ENCODE results near the gene ACOX3.

Gene ACOX3

DNA sequence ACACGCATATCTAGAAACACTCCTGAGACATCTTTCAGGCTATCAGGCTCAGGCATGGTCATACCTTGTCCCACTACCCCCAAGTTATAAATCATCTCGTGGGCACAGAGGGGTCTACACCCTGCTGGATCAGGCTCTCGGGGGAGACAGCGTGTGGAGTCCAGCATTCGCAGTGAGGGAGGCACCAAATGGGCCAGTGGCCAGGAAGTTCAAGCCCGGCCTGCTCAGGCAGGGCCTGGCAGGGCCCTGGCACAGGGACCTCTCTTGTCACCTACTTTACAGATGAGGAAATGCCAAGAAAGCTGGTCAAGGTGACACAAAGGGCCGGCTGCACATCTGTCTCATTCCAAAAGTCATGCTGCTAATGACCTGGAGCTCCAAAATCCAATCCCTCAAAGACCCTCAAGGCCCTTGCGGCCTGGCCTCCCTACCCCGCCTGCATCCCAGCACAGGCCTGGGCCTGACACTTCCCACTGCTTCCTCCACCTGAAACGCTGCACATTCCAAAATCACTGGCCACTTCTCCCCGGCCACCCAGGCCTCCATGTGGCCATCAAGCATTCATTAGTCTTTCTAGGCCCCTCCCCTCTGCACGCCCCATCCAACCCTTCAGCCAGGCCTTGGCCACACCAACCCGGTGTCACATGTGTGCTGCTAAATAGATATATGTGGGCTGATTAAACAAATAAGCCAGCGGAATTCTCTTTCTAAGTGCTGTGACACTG, 35.6 kb downstream of the ACOX3 start:
- DNase-seq (ENCODE audit: low read depth in 3 of 3), result no peak

DNA sequence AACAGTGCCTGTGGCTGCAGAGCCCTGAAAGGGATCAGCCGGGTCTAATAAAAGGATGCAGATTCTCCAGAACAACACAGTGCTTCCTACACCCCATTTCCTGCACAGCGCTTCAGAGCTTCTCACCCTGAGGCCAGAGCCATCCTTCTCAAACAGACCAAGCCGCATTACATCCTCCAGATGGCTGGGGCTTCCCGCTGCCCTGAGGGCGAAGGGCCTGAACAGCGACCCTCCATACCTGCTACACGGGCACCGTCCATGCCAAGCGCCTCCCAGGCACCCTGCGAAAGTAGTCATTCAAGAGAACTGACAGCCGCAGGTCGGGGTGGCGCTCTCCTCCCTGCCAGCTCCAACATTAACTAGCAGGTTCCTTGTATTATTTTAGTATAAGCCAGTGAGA, 36.5 kb downstream of the ACOX3 start:
- no peak for DNase-seq (ENCODE audit: low read depth in 3 of 3)

DNA sequence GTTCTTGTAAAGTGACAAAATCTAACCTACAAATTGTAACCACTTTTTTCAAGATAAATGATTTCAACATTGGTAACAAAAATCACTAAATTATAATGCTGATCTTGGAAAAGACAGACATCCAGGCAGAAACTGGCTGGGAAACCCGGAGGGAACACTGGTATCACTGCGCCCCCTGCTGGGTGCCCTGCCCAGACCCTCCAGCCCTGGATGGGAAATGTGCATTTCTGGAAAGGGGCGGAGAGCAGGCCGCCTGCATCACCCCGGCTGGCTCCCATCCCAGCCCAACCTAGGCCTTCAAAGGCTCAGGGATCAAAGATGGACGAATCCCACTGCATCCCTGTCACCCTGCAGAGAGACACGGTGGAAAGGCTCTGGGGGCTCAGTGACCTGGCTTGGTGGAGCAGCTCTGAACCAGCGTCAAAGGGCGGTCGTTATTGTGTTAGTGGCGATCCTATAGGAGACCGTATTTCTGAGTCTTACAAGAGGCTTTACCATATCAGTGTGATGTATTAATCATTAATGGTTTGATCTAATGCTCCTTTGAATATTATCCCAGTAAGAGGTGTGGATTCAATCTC, 37.3 kb downstream of the ACOX3 start:
- peak in 2 of 3 experiments; percentile 23 to 33 for DNase-seq (ENCODE audit: low read depth in 3 of 3)

DNA sequence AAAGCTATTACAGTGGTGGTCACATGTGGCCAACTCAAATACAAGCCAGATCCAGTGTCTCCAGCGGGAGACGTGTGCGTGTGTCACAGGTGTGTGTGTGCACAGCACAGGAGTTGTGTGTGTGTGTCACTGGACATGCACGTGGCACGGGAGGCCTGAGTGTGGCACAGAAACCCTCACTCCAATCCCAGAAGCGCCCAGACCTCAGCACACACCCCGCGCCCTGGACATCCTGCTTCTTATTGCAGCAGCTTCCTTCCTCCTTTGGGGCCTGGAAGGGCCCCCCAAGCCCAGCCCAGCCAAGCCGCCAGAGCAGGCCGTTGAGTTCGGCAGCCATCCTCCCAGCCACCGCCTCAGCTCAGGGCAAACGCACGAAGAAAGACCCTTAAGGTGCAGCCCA, 37.9 kb downstream of the ACOX3 start:
- DNase-seq (ENCODE audit: low read depth in 3 of 3), result no peak

DNA sequence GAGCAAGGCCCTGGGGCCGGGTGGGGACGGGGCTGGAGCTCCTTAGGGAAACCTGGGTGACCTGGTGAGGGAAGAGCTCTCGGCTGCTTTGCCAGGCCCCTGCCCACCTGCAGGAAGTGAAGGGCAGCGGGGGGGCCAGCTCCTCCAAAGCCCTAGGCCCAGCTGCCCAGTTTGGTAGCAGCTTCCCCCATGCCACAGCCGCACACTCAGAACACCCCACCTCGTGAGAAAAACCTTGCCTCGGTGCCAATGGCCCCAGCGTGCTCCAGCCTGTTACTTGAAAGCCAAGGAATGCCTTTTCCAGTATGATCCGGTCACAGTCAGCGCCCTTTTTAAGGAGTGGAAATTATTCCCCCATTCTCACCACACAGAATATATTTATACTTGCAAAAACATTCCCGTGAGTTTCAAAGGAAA, 38.3 kb downstream of the ACOX3 start:
- no peak for DNase-seq (ENCODE audit: low read depth in 3 of 3)

DNA sequence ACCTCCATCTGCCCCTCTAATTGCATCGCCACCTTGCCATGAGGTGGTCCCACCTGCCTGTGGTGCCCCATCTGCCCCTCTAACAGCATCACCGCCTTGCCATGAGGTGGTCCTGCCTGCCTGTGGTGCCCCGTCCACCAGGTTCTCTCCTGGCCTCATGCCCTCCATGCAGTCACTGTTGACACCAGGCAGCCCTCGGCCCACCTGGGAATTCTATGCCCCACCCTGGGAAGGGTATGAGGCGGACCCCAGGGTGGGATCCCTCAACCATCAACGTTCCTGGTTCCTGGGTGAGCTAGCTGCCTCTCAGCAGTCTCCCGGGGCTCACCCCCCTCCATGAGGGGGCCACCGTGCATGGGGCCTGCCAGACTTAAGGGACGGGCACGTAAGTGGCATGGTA, 38.9 kb downstream of the ACOX3 start:
- DNase-seq (ENCODE audit: low read depth in 3 of 3), result no peak

DNA sequence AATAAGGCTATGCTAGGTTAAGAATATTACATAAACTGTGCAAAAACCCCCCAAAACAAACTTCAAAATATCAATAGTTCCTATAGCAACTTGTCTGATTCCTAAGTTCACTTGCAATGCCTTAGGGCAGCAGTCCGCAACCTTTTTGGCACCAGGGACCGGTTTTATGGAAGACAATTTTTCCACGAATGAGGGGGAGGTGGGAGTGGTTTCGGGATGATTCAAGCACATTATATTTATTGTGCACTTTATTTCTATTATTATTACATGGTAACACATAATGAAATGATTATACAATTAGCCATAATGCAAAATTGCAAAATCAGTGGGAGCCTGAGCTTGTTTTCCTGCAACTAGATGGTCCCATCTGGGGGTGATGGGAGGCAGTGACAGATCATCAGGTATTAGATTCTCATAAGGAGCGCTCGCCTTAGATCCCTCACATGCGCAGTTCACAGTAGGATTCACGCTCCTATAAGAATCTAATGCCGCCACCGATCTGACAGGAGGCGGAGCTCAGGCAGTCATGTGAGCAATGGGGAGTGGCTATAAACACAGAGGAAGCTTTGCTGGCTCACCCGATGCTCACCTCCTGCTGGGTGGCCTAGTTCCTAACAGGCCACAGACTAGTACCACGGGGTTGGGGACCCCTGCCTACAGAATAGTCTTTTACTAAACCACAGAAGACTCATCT, 39.7 kb downstream of the ACOX3 start:
- no peak for DNase-seq (ENCODE audit: low read depth in 3 of 3)

DNA sequence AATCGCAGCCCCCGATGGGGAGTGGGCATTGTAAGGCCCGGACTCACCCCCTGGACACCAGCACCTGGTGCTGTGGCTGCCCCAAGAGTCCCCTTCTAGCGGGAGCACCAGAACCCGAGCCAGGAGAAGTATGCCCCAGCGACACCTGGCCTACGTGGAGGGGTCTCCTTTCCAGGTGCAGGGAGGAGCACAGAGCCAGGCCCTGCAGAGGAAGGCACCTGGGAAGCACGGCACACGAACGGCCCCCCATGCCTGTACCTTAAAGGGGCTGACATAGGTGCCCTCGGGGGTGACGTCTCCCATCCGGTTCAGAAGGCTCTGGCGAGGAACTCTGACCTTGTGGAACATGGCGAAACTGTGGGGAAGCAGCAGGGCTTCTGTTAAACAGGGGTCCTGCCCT, 41.2 kb downstream of the ACOX3 start:
- no peak for DNase-seq (ENCODE audit: low read depth in 3 of 3)

DNA sequence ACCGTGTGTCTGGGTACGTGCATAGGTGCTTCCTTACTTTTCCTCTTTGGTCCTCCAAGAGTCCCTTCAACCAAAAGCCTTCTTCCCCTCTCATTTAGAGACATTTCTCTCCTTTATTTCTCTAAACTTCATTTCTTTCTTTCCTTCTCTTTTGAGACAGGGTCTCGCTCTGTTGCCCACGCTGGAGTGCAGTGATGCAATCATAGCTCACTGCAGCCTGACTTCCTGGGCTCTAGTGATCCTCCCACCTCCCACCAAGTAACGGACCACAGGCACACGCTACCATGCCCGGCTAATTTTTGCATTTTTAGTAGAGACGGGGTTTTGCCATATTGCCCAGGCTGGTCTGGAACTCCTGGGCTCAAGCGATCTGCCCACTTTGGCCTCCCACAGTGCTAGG, 42.2 kb downstream of the ACOX3 start:
- no peak for DNase-seq (ENCODE audit: low read depth in 3 of 3)

DNA sequence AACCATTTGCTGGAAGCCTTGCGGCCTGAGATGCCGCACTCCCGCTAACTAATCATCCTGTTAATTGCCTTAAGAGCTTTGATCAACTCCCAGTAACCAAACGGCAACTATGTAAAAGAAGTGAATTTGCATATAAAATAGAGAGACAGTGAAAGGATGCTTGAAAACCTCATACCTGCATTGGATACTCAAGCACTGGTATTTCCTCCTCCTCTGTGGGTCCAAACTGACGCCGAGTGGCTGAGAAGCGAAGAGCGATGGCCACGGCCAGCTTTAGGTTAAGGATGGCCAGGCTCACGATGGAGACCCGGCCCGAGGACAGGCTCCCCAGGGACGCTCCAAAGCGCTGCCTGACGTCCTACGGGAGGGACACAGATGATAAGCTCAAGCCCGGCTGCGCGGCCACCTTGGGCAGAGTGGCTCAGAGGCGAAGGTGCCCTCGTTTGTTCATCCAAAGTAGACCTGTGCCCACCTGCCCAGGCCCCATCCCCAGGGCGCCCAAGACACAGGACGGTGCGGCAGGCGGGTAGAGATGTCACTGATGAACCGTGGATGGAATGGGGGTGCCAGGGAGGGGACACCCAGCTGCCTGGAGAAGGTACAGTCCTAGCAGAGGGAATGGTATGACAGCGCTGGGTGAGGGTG, 43.6 kb downstream of the ACOX3 start:
- no peak for DNase-seq (ENCODE audit: low read depth in 3 of 3)

DNA sequence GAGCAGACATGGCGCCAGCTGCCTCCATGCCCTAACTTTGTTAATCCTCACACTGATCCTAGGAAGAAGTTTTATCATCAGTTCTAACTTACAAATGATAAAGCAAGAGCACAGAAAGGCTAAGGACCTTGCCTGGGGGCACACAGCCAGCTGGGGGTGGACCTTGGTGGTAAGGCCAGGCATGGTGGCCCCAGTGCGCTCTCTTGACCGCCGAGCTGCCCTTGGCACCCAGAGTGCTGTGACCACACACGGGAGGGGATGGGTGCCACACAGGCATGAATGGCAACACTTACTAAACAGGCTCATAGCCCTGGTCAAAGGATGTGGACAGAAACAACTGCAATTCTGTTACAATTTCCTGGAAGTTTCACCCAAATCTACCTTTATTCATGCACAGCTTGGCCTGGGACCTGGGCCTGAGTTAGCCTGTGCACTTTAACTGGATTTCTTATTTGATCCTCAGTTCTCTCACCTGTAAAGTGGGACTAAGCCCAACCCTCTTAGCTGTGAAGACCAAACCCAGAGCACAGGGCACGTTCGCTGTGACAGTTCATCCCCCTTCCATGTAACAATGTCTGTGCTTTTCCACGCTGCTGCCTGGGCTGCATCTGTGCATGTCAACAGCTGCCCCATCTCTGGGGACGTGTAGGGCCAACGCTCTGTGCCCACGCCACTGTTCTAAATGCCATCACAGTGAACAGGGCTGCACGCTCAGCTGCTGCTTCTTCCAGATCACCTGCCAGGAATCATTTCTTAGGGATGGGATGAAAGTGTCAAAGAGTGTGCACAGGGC, 44.8 kb downstream of the ACOX3 start:
- DNase-seq (ENCODE audit: low read depth in 3 of 3), result no peak

DNA sequence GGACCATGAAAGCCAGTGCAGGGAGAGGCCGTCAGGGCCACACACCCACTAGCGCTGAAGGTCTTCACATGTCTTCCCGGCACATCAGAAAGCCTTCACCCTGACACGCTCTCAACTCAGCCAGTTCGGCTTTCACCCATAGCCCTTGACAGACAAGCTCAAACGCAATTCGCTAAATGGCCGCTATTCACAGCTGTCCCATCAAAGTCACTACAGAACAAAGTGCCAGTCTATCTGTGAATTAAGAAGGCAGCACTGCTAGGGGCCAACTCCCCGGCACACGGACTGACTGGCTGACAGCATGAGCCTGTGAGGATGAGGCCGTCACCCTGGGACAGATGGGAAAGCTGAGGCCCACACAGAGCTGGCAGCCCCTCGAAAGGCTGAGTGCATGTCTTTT, 45.7 kb downstream of the ACOX3 start:
- no peak for DNase-seq (ENCODE audit: low read depth in 3 of 3)

DNA sequence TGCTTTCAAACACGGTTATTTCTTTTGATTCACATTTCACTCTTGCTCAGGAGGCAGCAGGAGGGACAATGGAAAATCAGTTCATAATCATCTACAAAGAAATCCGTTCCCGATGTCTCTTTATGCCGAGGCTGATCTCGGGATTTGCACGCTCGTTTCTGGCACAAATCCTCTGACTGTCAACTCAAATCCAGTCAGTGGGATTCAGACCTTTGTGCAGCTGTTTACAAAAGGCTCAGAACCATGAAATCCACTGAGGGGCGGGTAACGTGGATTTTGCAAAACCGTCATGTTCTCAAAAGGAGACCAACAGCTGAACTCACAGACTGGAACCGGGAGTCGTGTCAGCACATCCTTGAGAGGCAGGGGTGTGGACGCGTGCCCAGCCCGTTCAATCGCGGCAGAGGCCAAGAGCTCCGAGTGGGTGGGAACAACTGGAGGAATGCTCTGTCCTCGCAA, 46.4 kb downstream of the ACOX3 start:
- DNase-seq (ENCODE audit: low read depth in 3 of 3), result no peak

DNA sequence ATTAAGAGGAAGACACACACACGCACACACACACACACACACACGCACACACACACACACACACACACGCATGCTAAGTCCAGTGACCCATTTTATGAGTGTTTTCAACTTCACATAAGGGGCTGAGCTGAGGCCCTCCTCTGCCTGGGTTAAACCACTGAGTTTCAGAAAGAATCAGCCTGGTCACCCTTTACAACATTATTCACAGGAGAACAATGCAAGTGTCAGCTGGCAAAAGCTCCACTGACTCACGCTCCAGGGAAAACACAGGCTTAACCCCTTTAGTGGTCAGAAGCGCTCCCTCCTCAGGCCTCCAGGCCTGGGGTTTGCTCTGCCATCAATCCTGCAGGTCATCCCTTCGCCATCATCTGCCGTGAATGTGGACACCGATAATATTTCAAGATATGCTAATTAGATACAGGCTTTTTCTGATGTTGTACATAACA, 46.9 kb downstream of the ACOX3 start:
- DNase-seq (ENCODE audit: low read depth in 3 of 3), result no peak

DNA sequence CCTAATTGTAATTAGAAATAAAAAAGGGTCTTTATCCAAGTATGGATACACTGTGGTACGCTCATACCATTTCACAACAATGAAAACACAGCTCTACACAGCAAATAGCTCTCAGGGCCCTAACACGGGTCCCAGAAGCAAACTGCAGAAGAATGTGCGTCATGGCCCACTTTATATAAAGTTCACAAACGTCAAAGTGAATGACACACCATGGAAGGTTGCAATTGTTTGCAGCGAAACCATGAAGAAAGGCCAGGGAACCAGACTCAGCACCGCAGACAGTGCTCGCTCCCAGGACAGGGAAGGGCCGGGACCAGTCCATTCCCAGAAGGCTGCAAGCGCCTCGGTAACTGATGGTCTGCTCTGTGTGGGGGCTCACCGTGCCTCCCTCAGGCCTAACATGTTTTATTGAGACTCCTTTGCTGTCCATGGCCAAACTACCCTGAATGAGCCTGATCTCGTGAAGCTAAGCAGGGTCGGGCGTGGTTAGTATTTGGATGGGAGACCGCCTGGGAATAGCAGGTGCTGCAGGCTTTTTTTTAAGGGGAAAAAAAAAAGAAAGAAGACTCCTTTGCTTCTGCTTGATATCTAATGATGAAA, 47.8 kb downstream of the ACOX3 start:
- no peak for DNase-seq (ENCODE audit: low read depth in 3 of 3)

DNA sequence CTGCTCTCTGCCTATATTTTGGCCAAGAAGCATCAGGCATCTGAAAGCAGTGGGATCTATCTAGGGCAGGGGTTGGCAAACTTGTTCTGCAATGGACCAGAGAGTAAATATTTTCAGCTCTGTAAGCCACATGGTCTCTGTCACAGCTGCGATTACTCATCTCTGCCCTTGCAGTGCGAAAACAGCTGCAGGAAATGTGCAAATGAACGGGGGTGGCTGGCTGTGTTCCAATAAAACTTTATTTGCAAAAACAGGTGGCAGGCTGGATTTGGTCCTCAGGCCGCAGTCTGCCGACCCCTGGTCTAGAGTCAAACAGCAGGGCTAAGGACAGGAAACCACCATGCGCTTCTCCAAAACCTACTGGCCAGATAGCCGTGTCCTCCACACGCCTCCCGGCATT, 48.6 kb downstream of the ACOX3 start:
- no peak for DNase-seq (ENCODE audit: low read depth in 3 of 3)

DNA sequence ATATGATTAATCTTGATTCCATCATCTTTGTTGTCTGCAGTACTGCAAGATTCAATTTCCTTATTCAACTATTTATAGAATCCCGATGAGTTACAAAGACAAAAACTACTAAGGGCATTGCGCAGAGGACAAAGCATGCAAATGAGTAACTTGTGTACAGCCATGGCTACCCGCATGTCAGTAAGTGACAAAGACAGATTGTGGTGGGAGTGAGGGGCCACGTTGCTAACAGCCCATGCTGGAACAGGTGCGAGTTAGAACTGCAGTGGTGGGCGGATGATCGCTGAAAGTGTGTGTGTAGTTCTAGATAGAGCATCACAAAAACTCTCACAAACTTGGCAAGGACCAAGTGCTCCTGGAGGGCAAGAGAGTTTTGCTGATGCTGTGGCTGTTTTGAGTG, 49.5 kb downstream of the ACOX3 start:
- no peak for DNase-seq (ENCODE audit: low read depth in 3 of 3)

DNA sequence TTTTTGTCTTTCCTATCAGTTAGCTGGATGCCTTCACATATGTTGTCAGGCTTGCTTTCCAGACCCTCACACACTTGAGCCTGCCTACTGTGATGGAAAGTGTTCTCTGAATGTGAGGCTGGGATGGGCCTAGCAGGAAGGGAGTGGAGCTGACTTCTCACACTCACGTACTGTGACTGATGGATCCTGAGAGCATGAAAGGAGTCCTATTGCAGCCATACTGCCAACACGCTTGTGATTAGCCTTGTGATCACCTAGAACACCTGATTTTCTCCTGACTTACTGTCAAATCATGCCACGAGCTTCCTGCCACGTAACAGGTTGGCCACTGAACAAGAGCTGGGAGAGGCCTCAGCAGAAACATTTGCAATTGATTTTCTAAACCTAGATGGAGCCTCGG, 49.9 kb downstream of the ACOX3 start:
- DNase-seq (ENCODE audit: low read depth in 3 of 3), result no peak

DNA sequence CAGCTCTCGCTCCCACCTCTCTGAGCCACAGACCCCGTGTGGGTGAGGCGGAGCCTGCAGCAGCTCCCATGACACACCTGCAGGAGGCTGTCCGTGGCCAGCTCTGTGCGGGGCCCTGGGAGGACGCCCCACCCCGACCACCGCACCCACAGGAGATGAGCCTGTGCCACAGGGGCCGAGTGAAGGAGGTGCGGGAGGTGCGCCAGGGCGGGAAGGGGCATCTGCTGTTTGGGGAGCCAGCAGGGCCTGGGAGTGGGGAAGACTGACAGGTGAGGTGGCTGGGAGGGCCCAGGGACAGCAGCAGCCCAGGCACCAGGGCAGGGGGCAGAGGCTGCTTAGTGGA, 52.0 kb downstream of the ACOX3 start:
- no peak for DNase-seq (ENCODE audit: low read depth in 3 of 3)

DNA sequence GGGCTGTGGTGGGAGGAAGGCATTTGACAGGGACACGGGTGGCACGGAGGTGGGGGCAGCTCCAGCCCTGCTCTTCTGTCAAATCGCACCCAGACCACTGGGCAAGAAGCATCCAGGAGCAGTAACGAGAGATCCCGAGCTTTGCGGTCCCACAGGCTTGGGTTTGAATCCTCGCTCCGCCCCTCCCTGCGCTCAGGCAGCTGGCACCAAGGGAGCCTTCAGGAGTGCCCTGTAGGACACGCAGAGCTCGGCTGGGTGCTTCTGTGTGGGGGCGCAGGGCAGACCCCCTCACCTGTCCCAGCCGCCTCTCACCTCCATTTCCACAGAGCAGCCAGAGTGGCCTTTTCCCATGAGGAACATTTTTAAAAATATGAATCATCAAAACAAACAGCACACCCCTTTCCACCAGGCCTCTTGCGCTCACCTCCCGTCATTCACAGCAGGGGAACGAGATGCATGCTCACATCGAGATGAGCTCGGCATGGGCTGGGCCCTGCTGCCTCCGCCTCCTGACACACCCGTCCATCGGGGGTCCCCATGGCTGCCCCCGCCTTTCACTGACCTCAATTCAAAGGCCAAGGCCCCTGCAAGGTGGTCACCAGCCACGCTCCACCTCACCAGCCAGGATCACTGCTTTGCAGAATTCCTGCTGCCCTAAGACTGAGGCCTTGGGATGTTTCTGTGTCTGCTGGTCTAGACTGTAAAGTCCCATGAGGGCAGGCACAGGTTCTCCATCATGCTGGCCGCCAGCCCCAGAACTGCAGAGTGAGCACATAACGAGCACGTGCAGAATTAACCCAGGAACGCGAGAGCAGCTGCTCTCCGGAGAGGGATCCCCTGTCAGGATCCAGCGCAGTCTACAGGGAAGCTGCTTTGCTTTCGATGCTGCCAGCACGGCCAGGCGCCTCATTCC, 52.7 kb downstream of the ACOX3 start:
- no peak for DNase-seq (ENCODE audit: low read depth in 3 of 3)

Measured in stimulated activated CD4-positive, alpha-beta T cell treated with anti-CD3 and anti-CD28 coated beads, TNF-alpha, amount 100 ng/mL, for 4 hours (primary cell).